ENCODE data around the gene BRSK1.
"Not testable (repeated sequence)": the region's sequence is repeated elsewhere in the genome, so short reads cannot be mapped to it uniquely, and the experiment has no call there.

BRSK1 gene

DNA sequence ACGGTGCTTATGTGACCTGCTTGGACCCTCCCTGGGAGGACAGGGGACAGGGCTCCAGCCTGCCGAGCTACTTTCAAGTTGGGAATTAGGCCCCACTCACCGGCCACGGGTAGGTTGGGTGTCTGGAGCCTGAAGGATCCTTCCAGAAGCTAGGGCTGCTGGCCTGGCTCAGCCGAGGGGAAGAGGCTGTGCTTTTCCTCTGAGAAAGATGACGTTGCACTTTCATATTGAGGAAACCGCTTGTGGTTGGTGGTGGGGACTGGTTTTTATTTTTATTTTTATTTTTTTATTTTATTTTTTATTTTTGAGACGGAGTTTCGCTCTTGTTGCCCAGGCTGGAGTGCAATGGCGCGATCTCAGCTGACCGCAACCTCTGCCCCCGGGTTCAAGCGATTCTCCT is 41.4 kb downstream of the BRSK1 start, which contains the start of gene TMEM150B:
TMEM150B (minus strand) TSS at position 170 of the 400 bp plus-strand sequence. CDS start 4,305 bp downstream, outside the sequence.
- Histone ChIP-seq H3K9me3 (ENCODE audit: insufficient read depth, low read depth, low read length) (no peaks in the 10 kb centered on the region), H3K4me3 (ENCODE audit: low read length) (no peak within 1 kb of the TSS), H3K27me3 (ENCODE audit: insufficient read depth, low read length) (no peaks in the 10 kb centered on the region), H3K9ac (ENCODE audit: low read depth, low read length) (no peak within 1 kb of the TSS), H3K4me1 (ENCODE audit: insufficient read depth, low read length) (no peaks in the 10 kb centered on the region), H3K27ac (ENCODE audit: low read length) (no peak within 1 kb of the TSS), H3K36me3 (ENCODE audit: insufficient read depth, low read depth, low read length) (no peaks in the 10 kb centered on the region)

DNA sequence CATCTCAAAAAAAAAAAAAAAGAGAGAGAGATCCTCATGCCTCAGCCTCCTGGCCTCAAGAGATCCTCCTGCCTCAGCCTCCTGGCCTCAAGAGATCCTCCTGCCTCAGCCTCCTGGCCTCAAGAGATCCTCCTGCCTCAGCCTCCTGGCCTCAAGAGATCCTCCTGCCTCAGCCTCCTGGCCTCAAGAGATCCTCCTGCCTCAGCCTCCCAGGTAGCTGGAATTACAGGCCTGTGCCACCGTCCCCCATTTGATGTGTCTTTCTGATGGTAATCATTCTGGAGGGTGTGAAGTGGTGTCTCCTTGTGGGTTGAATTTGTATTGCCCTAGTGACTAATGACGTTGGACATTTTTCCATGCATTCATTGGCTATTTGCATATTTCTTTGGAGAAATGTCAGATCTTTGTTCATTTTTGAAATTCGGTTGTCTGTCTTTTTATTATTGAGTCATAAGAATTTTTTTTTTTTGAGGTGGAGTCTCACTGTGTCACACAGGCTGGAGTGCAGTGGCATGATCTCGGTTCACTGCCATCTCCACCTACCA is 45.0 kb downstream of the BRSK1 start:
- not testable (repeated sequence) for H3K9me3 ChIP-seq (ENCODE audit: insufficient read depth, low read depth, low read length); H3K36me3 ChIP-seq (ENCODE audit: insufficient read depth, low read depth, low read length); H3K27me3 ChIP-seq (ENCODE audit: insufficient read depth, low read length); H3K27ac ChIP-seq (ENCODE audit: low read length); H3K9ac ChIP-seq (ENCODE audit: low read depth, low read length); H3K4me1 ChIP-seq (ENCODE audit: insufficient read depth, low read length); H3K4me3 ChIP-seq (ENCODE audit: low read length)

GRCh38 chr19:55329791-55330190 is 46.0 kb downstream of the BRSK1 start:
- not testable (repeated sequence) for H3K4me1 ChIP-seq (ENCODE audit: insufficient read depth, low read length); H3K9ac ChIP-seq (ENCODE audit: low read depth, low read length); H3K27ac ChIP-seq (ENCODE audit: low read length)

DNA sequence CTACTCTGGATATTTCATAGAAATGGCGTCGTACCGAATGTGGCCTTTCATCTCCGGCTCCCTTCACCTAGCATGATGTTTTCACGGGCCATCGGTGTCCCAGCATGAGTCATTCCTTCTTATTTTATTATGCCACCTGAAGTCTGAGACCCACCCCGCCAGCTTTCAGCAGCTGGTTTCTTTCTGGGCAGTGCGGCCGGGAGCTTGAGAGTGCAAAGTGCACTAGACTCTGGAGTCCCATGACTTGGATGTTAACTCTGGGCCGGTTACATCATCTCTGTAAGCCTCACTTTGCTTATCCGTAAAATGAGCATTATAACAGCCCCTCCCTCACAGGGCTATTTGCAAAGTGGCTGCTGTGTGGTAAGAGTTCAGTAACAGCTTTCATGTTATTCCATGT is 50.1 kb downstream of the BRSK1 start:
- H3K9me3 ChIP-seq (ENCODE audit: insufficient read depth, low read depth, low read length): no peaks in the 10 kb centered on the region
- H3K36me3 ChIP-seq (ENCODE audit: insufficient read depth, low read depth, low read length): no peaks in the 10 kb centered on the region
- no peaks in the 10 kb centered on the region; the same call in 1 of the 2 replicates for H3K4me1 ChIP-seq (ENCODE audit: insufficient read depth, low read length)
- no peak overlapping the region for H3K9ac ChIP-seq (ENCODE audit: low read depth, low read length)
- H3K27ac ChIP-seq (ENCODE audit: low read length): no peak overlapping the region
- H3K27me3 ChIP-seq (ENCODE audit: insufficient read depth, low read length): no peaks in the 10 kb centered on the region; the same call in 1 of the 2 replicates
- no peak overlapping the region for H3K4me3 ChIP-seq (ENCODE audit: low read length)

More at GRCh38 chr19:55329791-55330190, 46.0 kb downstream of the BRSK1 start:
- not testable (repeated sequence) for H3K4me3 ChIP-seq (ENCODE audit: low read length); H3K36me3 ChIP-seq (ENCODE audit: insufficient read depth, low read depth, low read length); H3K27me3 ChIP-seq (ENCODE audit: insufficient read depth, low read length); H3K9me3 ChIP-seq (ENCODE audit: insufficient read depth, low read depth, low read length)

- Histone ChIP-seq H3K9me3 (ENCODE audit: insufficient read depth, low read depth, low read length) (no peaks in the 10 kb centered on the region), H3K27ac (ENCODE audit: low read length) (no peak overlapping the region), H3K4me3 (ENCODE audit: low read length) (no peak overlapping the region), H3K36me3 (ENCODE audit: insufficient read depth, low read depth, low read length) (no peaks in the 10 kb centered on the region), H3K9ac (ENCODE audit: low read depth, low read length) (no peak overlapping the region), H3K4me1 (ENCODE audit: insufficient read depth, low read length) (no peaks in the 10 kb centered on the region; the same call in 1 of the 2 replicates), H3K27me3 (ENCODE audit: insufficient read depth, low read length) (no peaks in the 10 kb centered on the region; the same call in 1 of the 2 replicates)
These were observed 52.3 kb downstream of the BRSK1 start for GRCh38 chr19:55336101-55336500.

DNA sequence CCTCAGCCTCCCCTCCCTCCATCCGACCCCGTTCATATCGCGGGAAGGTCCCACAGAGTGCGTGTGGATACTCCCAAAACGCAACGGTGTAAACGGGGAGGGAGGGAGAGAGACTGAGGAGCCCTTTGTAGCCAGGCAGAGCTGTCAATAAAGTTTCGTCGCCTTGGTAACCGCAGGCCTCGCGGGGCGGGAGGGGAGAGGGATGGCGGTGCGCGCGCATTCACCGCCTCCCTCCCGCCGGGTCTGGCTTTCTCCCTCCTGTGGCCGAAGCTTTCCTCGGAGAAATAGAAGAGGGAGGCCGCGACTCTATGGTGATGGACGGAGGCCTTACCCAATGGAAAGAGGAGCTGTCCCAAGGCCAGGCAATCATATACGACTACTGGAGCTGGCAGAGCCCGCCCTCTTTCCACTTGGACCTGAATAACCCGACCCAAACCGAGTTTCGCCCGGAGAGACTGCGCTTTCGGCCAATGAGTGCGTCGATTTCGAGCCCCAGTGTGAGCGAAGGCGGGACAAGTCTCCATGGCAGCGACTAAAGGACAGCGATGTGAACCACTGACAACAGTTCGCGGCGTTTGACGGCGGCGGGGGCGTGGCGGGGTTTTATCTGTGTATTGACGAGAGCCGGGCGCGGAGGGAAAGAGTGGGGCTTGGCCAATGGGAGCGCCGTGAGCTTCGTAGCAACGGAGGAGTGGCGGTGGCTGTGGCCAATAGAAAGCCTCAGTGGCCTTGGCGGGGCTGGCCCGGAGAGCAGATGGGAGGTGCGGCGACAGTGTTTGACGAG is 55.5 kb downstream of the BRSK1 start, which contains the start of gene KMT5C:
KMT5C (plus strand) TSS at position 772 of the 784 bp plus-strand sequence. CDS start 2,061 bp downstream, outside the sequence.
- Histone ChIP-seq H3K4me1 (ENCODE audit: insufficient read depth, low read length) (peaks cover 5% of the 10 kb centered on the region; the same call in 1 of the 2 replicates), H3K27me3 (ENCODE audit: insufficient read depth, low read length) (no peaks in the 10 kb centered on the region; the same call in 1 of the 2 replicates), H3K9me3 (ENCODE audit: insufficient read depth, low read depth, low read length) (no peaks in the 10 kb centered on the region), H3K4me3 (ENCODE audit: low read length) (peak within 1 kb of the TSS; percentile 87), H3K36me3 (ENCODE audit: insufficient read depth, low read depth, low read length) (peaks cover 22% of the 10 kb centered on the region), H3K27ac (ENCODE audit: low read length) (peak within 1 kb of the TSS; percentile 48), H3K9ac (ENCODE audit: low read depth, low read length) (peak within 1 kb of the TSS; percentile 87)

DNA sequence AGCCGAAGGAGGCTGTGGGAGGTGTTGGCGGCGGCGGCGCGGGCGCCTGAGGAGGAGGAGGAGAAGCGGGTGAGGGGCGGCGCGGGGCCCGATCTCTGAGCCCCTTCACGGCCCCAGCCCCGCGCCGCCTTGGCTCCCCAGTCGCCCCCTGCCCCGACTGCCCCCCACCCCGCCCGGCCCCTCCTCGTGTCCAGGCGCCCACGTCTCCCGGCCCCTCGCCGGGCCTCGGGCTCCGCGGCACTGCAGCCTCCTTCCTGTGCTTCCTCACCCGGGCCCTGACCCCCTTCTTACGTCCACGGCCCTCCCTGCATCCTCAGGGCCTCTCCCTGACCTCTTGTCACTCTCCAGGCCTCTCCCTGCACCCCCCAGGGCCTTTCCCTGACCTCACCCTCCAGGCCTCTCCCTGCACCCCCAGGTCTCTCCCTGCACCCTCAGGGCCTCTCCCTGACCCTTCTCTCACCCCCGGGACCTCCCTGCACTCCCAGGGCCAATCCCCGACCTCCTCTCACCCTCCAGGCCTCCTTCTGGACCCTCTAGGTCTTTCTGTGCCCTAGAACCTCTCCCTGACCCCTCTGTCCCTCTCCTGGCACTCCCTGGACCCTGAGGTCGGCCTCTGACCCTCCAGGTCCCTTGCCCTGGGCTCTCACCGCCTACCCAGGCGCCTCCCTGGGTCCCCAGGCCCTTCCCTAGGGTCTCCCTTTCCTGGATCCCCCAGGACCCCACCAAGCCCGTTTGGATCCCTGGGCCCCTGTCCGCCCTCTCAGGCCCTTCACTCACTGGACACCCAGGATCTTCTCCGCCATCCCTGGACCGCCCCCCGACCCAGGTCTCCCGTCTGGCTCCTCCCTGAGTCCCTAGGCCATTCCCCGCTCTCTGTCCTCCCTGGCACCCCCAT is 56.3 kb downstream of the BRSK1 start:
- Histone ChIP-seq H3K27me3 (ENCODE audit: insufficient read depth, low read length) (no peaks in the 10 kb centered on the region; the same call in 1 of the 2 replicates), H3K9ac (ENCODE audit: low read depth, low read length) (peak overlapping the region; percentile 82), H3K4me1 (ENCODE audit: insufficient read depth, low read length) (peaks cover 5% of the 10 kb centered on the region; the same call in 1 of the 2 replicates), H3K36me3 (ENCODE audit: insufficient read depth, low read depth, low read length) (peaks cover 27% of the 10 kb centered on the region), H3K4me3 (ENCODE audit: low read length) (peak overlapping the region; percentile 87), H3K9me3 (ENCODE audit: insufficient read depth, low read depth, low read length) (no peaks in the 10 kb centered on the region), H3K27ac (ENCODE audit: low read length) (no peak overlapping the region)

DNA sequence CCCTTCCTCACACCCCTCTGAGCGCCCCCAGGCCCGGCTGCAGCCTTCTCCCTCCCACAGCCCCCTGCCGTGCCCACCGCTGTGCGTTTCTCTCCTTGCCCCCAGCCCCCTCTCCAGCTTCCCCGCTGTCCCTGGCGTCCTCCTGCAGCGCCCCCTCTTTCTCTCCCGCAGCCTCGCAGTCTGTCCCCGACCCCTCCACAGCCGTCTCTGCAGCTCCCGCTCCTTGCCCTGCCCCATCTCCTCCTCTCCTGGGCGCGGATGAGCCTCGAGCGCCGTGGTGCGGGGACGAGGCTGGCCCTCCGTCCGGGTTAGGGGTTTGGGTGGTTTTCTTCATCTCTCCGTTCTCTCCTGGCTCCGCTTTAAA is 57.0 kb downstream of the BRSK1 start:
- Histone ChIP-seq H3K4me1 (ENCODE audit: insufficient read depth, low read length) (peaks cover 5% of the 10 kb centered on the region; the same call in 1 of the 2 replicates), H3K27ac (ENCODE audit: low read length) (no peak overlapping the region), H3K36me3 (ENCODE audit: insufficient read depth, low read depth, low read length) (peaks cover 31% of the 10 kb centered on the region), H3K4me3 (ENCODE audit: low read length) (peak overlapping the region; percentile 87), H3K9me3 (ENCODE audit: insufficient read depth, low read depth, low read length) (no peaks in the 10 kb centered on the region), H3K9ac (ENCODE audit: low read depth, low read length) (peak overlapping the region; percentile 82), H3K27me3 (ENCODE audit: insufficient read depth, low read length) (no peaks in the 10 kb centered on the region; the same call in 1 of the 2 replicates)

- Histone ChIP-seq H3K4me3 (ENCODE audit: low read length) (peak overlapping the region; percentile 87), H3K9ac (ENCODE audit: low read depth, low read length) (peak overlapping the region; percentile 82), H3K36me3 (ENCODE audit: insufficient read depth, low read depth, low read length) (peaks cover 35% of the 10 kb centered on the region), H3K27me3 (ENCODE audit: insufficient read depth, low read length) (no peaks in the 10 kb centered on the region; the same call in 1 of the 2 replicates), H3K9me3 (ENCODE audit: insufficient read depth, low read depth, low read length) (no peaks in the 10 kb centered on the region), H3K4me1 (ENCODE audit: insufficient read depth, low read length) (peaks cover 5% of the 10 kb centered on the region; the same call in 1 of the 2 replicates), H3K27ac (ENCODE audit: low read length) (peak overlapping the region; percentile 30)
These were observed 57.4 kb downstream of the BRSK1 start for GRCh38 chr19:55341171-55341588.

DNA sequence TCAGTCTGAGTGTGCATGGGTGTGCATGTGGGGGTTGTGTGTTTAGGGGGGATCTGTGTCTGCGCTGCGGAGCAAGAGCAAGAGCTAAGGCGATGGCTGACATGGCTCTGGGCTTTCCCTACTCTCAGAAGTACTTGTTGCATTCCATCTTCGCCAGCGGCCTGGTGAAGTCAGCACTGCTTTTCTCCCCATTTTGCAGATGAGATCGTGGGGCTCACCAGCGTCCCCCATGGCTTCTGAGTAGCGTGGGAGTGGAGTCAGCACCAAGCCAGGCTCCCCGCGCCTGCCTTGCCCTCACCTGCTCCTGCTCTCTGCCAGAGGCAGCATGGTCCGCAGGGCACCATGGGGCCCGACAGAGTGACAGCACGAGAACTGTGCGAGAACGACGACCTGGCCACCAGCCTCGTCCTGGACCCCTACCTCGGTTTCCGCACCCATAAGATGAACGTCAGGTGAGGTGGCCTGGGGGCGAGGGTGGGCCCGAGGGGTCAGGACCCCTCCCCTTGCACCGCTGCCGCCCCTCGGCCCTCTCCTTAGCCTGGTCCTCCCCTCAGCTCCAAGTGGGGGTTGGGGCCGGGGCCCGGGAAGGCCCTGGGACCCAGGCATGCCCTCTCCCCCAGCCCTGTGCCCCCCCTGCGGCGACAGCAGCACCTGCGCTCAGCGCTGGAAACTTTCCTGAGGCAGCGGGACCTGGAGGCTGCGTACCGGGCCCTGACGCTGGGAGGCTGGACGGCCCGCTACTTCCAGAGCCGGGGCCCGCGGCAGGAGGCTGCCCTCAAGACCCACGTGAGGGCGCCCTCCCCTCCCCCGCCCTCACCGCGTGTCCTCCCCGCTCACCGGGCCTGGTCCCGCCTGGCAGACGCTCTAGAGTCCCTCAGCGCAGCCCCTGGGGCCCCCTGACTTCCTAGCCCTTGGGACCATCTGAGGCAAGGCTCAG is 58.1 kb downstream of the BRSK1 start:
- Histone ChIP-seq H3K9ac (ENCODE audit: low read depth, low read length) (peak overlapping the region; percentile 51), H3K4me3 (ENCODE audit: low read length) (peak overlapping the region; percentile 87), H3K36me3 (ENCODE audit: insufficient read depth, low read depth, low read length) (peaks cover 38% of the 10 kb centered on the region), H3K4me1 (ENCODE audit: insufficient read depth, low read length) (peaks cover 5% of the 10 kb centered on the region; the same call in 1 of the 2 replicates), H3K27ac (ENCODE audit: low read length) (peak overlapping the region; percentile 30), H3K9me3 (ENCODE audit: insufficient read depth, low read depth, low read length) (no peaks in the 10 kb centered on the region), H3K27me3 (ENCODE audit: insufficient read depth, low read length) (no peaks in the 10 kb centered on the region)

Measured in iPS-20b (cell line).